ENCODE data around the gene WBP1L.

The WBP1L gene

DNA sequence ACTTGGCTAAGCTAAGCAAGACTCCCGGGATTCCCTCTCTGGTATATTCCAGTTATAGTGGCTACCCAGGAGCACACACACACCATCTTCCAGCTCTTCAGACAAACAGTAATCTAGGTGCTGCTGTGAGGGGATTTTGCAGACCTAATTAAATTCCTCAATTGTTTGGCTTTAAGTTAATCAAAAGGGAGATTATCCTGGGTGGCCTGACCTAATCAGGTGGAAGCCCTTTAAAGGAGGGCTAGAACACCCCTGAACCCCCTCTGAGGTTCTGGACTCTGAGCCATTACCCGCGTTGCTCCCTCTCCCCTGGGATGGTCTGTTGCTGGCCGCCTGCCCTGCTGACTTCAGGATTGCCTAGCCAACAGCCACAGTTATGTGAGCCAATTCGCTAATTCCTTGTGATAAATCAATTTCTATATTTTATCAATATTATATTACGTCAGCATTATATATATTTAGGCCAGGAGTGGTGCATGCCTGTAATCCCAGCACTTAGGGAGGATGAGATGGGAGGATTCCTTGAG is 22.9 kb upstream of the WBP1L start:
- no peak overlapping the region for H3K4me3 ChIP-seq (ENCODE audit: severe bottlenecking)
- H3K9me3 ChIP-seq (ENCODE audit: severe bottlenecking): no peaks in the 10 kb centered on the region
- peaks cover 12% of the 10 kb centered on the region; the same call in 1 of the 2 replicates for H3K36me3 ChIP-seq (ENCODE audit: low read depth)
- no peaks in the 10 kb centered on the region for H3K27me3 ChIP-seq (ENCODE audit: insufficient read depth, poor library complexity, severe bottlenecking)
- no peak overlapping the region for H3K27ac ChIP-seq (ENCODE audit: poor library complexity, severe bottlenecking)
- no peaks in the 10 kb centered on the region for H3K4me1 ChIP-seq (ENCODE audit: insufficient read depth, poor library complexity, severe bottlenecking)
- ATAC-seq (ENCODE audit: low read depth): no peak
- TF ChIP-seq, protein P1, sequence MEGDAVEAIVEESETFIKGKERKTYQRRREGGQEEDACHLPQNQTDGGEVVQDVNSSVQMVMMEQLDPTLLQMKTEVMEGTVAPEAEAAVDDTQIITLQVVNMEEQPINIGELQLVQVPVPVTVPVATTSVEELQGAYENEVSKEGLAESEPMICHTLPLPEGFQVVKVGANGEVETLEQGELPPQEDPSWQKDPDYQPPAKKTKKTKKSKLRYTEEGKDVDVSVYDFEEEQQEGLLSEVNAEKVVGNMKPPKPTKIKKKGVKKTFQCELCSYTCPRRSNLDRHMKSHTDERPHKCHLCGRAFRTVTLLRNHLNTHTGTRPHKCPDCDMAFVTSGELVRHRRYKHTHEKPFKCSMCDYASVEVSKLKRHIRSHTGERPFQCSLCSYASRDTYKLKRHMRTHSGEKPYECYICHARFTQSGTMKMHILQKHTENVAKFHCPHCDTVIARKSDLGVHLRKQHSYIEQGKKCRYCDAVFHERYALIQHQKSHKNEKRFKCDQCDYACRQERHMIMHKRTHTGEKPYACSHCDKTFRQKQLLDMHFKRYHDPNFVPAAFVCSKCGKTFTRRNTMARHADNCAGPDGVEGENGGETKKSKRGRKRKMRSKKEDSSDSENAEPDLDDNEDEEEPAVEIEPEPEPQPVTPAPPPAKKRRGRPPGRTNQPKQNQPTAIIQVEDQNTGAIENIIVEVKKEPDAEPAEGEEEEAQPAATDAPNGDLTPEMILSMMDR (IDR thresholded peaks at IDR 0.05; ENCODE audit: poor library complexity, severe bottlenecking): no peak
- no peak for DNase-seq (ENCODE audit: low spot score)

DNA sequence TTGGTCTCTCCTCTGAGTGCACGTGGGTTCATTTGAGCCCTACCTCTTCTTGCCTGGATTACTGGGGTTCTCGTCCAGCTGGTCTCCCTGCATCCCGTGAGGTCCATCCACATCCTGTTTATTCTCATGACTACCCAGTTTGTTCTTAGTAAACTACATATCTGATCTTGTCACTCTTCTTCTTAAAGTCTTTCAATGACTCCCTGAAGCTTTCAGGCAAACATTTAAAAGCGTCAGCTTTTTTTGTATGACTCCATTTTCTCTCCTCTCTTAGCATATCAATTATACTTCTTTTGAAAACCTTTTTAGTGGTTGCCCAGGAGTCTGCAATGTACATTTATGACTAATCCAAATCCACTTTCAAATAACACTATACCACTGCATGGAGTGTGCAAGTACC is 21.8 kb upstream of the WBP1L start:
- no peak for DNase-seq (ENCODE audit: low spot score)
- no peaks in the 10 kb centered on the region for H3K4me1 ChIP-seq (ENCODE audit: insufficient read depth, poor library complexity, severe bottlenecking)
- TF ChIP-seq, protein P1 (IDR thresholded peaks at IDR 0.05; ENCODE audit: poor library complexity, severe bottlenecking): no peak
- H3K4me3 ChIP-seq (ENCODE audit: severe bottlenecking): no peak overlapping the region
- H3K27ac ChIP-seq (ENCODE audit: poor library complexity, severe bottlenecking): no peak overlapping the region
- no peaks in the 10 kb centered on the region for H3K9me3 ChIP-seq (ENCODE audit: severe bottlenecking)
- peaks cover 19% of the 10 kb centered on the region for H3K36me3 ChIP-seq (ENCODE audit: low read depth)
- no peak for ATAC-seq (ENCODE audit: low read depth)
- no peaks in the 10 kb centered on the region for H3K27me3 ChIP-seq (ENCODE audit: insufficient read depth, poor library complexity, severe bottlenecking)

GRCh38 chr10:102723989-102724388 is 19.8 kb upstream of the WBP1L start:
- peaks cover 31% of the 10 kb centered on the region for H3K36me3 ChIP-seq (ENCODE audit: low read depth)
- no peak for DNase-seq (ENCODE audit: low spot score)

DNA sequence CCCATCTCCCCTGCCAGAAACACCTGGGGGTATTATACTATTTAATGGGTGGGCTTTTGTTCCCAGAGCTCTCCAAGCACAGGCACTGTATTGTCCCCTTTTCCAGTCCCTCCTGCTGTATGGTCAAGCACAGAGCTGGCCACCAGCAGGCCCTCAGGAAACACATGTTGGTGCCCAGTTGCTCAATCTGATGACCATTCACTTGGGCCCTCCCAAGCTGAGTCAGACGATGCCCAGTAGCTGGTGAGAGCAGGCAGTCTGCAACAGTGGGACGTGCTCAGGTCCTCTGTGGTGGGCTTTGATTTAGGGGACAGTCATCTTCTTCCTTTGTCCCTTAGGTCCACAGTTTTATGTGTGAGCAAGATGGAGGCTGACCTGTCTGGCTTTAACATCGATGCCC is 17.5 kb upstream of the WBP1L start:
- ATAC-seq (ENCODE audit: low read depth): no peak
- H3K4me3 ChIP-seq (ENCODE audit: severe bottlenecking): no peak overlapping the region
- TF ChIP-seq, protein P1 (IDR thresholded peaks at IDR 0.05; ENCODE audit: poor library complexity, severe bottlenecking): no peak
- H3K27ac ChIP-seq (ENCODE audit: poor library complexity, severe bottlenecking): no peak overlapping the region
- H3K27me3 ChIP-seq (ENCODE audit: insufficient read depth, poor library complexity, severe bottlenecking): no peaks in the 10 kb centered on the region
- no peak for DNase-seq (ENCODE audit: low spot score)
- peaks cover 48% of the 10 kb centered on the region for H3K36me3 ChIP-seq (ENCODE audit: low read depth)
- H3K4me1 ChIP-seq (ENCODE audit: insufficient read depth, poor library complexity, severe bottlenecking): no peaks in the 10 kb centered on the region
- H3K9me3 ChIP-seq (ENCODE audit: severe bottlenecking): no peaks in the 10 kb centered on the region

More at GRCh38 chr10:102723989-102724388, 19.8 kb upstream of the WBP1L start:
- Histone ChIP-seq H3K27ac (ENCODE audit: poor library complexity, severe bottlenecking) (no peak overlapping the region), H3K9me3 (ENCODE audit: severe bottlenecking) (no peaks in the 10 kb centered on the region), H3K4me1 (ENCODE audit: insufficient read depth, poor library complexity, severe bottlenecking) (no peaks in the 10 kb centered on the region), H3K4me3 (ENCODE audit: severe bottlenecking) (no peak overlapping the region), H3K27me3 (ENCODE audit: insufficient read depth, poor library complexity, severe bottlenecking) (no peaks in the 10 kb centered on the region)
- ATAC-seq (ENCODE audit: low read depth): no peak
- TF ChIP-seq, protein P1 (IDR thresholded peaks at IDR 0.05; ENCODE audit: poor library complexity, severe bottlenecking): no peak

DNA sequence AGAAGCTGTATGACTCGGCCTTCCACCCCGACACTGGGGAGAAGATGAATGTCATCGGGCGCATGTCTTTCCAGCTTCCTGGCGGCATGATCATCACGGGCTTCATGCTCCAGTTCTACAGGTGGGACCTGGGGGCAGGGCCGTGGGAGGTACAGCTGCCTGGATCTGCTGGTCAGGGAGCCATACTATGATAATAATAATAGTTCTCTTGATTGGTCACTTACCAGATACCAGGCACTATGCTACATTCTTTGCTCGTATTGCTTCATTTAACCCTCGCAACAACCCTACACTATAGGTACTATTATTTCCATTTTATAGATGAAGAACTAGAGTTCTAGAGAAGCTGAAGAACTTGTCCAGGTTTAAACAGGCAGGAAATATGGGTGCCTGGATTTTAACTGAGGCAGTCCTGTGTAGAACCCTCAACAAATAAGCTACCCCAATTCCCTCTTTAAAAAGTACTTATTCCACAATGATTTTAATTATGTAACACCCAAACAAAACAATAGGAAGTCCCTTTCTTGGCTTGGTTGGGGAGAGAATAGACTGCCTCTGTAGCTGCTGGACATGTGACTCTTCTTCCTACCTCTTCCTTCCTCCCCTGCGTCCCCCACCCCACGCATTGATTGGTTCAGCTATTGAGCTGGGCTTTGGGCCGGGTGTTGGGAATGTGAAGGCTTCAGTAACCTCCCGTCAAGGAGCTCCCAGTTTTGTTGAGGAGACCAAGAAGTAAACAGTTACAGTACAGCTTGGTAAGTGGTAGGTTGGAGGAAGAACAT is 16.5 kb upstream of the WBP1L start:
- TF ChIP-seq, protein P1 (IDR thresholded peaks at IDR 0.05; ENCODE audit: poor library complexity, severe bottlenecking): no peak
- DNase-seq (ENCODE audit: low spot score) (no peak), ATAC-seq (ENCODE audit: low read depth) (no peak)
- H3K4me3 ChIP-seq (ENCODE audit: severe bottlenecking): no peak overlapping the region
- H3K27me3 ChIP-seq (ENCODE audit: insufficient read depth, poor library complexity, severe bottlenecking): no peaks in the 10 kb centered on the region
- no peaks in the 10 kb centered on the region for H3K9me3 ChIP-seq (ENCODE audit: severe bottlenecking)
- no peak overlapping the region for H3K27ac ChIP-seq (ENCODE audit: poor library complexity, severe bottlenecking)
- H3K4me1 ChIP-seq (ENCODE audit: insufficient read depth, poor library complexity, severe bottlenecking): no peaks in the 10 kb centered on the region
- peaks cover 48% of the 10 kb centered on the region for H3K36me3 ChIP-seq (ENCODE audit: low read depth)

Data from RWPE2 (cell line).